BLaER1 (cell line): ENCODE data around the gene CASP10.

Source experiments
- H3K27ac ChIP-seq: shearing (Covaris generic); formaldehyde crosslinking; 2 replicates; pipeline ENCODE4 v1.8.1; 2022
- H3K27me3 ChIP-seq: shearing (Covaris generic); formaldehyde crosslinking; 2 replicates; pipeline ENCODE4 v1.8.1; 2022
- H3K36me3 ChIP-seq: shearing (Covaris generic); formaldehyde crosslinking; 2 replicates; pipeline ENCODE4 v1.8.1; 2022
- H3K4me1 ChIP-seq: shearing (Covaris generic); formaldehyde crosslinking; 2 replicates; pipeline ENCODE4 v1.8.1; 2022
- H3K4me2 ChIP-seq: shearing (Covaris generic); formaldehyde crosslinking; 2 replicates; pipeline ENCODE4 v1.8.1; 2022
- H3K4me3 ChIP-seq: shearing (Covaris generic); formaldehyde crosslinking; 2 replicates; pipeline ENCODE4 v1.8.1; 2022
- H3K9ac ChIP-seq: shearing (Covaris generic); formaldehyde crosslinking; 2 replicates; pipeline ENCODE4 v1.8.1; 2022
- H3K9me3 ChIP-seq: shearing (Covaris generic); formaldehyde crosslinking; 2 replicates; pipeline ENCODE4 v1.8.1; 2022
- H4K20me1 ChIP-seq: shearing (Covaris generic); formaldehyde crosslinking; 2 replicates; pipeline ENCODE4 v1.8.1; 2022
- Cebpa-rat ChIP-seq: shearing (Covaris generic); IDR thresholded peaks from 2 replicates; pipeline ENCODE4 v1.8.1; 2022

CASP10 gene

GRCh38 chr2:201257381-201257955 lies 74.5 kb downstream of the CASP10 start:
- no peak for TF ChIP-seq Cebpa-rat
- H3K9ac ChIP-seq: peak overlapping the region; percentile 86
- H3K4me1 ChIP-seq: peaks cover 97% of the 10 kb centered on the region

GRCh38 chr2:201257956-201258665 lies 75.2 kb downstream of the CASP10 start:
- no peak for TF ChIP-seq Cebpa-rat
- H3K9me3 ChIP-seq: no peaks in the 10 kb centered on the region
- peaks cover 97% of the 10 kb centered on the region for H3K4me1 ChIP-seq
- H3K9ac ChIP-seq: peak overlapping the region; percentile 86
- H4K20me1 ChIP-seq: no peaks in the 10 kb centered on the region
- H3K4me3 ChIP-seq: peak overlapping the region; percentile 66
- H3K27me3 ChIP-seq: no peaks in the 10 kb centered on the region
- peaks cover 14% of the 10 kb centered on the region for H3K36me3 ChIP-seq
- peak overlapping the region; percentile 96 for H3K27ac ChIP-seq
- peak overlapping the region; percentile 95 for H3K4me2 ChIP-seq

More at GRCh38 chr2:201257381-201257955, 74.5 kb downstream of the CASP10 start:
- Histone ChIP-seq H3K9me3 (no peaks in the 10 kb centered on the region), H3K4me2 (peak overlapping the region; percentile 95), H3K27ac (peak overlapping the region; percentile 96), H3K27me3 (no peaks in the 10 kb centered on the region), H3K36me3 (peaks cover 14% of the 10 kb centered on the region), H4K20me1 (no peaks in the 10 kb centered on the region), H3K4me3 (peak overlapping the region; percentile 66)

GRCh38 chr2:201258666-201259615 lies 76.0 kb downstream of the CASP10 start:
- Histone ChIP-seq H4K20me1 (peaks cover 5% of the 10 kb centered on the region; the same call in 1 of the 2 replicates), H3K27me3 (no peaks in the 10 kb centered on the region), H3K36me3 (peaks cover 14% of the 10 kb centered on the region), H3K4me2 (peak overlapping the region; percentile 95), H3K27ac (peak overlapping the region; percentile 96), H3K9ac (peak overlapping the region; percentile 86), H3K9me3 (no peaks in the 10 kb centered on the region), H3K4me1 (peaks cover 97% of the 10 kb centered on the region), H3K4me3 (peak overlapping the region; percentile 66)
- no peak for TF ChIP-seq Cebpa-rat

DNA sequence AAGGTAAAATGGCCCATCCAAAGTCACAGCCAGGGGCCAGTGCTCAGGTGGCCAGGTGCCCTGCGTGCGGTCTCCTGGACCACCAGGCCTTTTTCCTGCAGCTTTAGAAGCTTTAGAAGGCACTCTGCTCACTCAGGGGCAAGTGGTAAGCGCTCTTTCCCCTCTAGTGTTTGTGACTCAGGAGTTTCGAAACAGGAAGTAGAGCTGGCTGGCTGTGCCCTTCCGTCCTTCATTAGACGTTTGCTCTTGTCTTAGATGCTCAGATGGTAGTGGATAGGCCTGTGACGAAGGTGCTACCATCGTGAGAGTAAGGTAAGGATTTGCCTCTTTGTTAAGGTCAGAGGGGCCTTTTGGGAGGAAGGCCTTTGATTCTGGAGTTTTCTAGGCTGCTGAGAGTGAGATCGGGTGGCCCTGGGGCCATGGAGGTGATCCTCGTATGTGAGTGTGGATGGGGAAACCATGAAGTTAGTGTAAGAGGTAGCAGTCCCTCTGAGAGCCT lies 77.4 kb downstream of the CASP10 start, which contains the start of gene CASP8:
TSS of gene CASP8 (plus strand) at position 235 of the 499 bp plus-strand sequence. CDS start 5,951 bp downstream, outside the sequence.
- peak; percentile 55; the same call in 1 of the 2 replicates for TF ChIP-seq Cebpa-rat
- H4K20me1 ChIP-seq: peaks cover 19% of the 10 kb centered on the region
- peaks cover 97% of the 10 kb centered on the region for H3K4me1 ChIP-seq
- no peaks in the 10 kb centered on the region for H3K9me3 ChIP-seq
- peak within 1 kb of the TSS; percentile 66 for H3K4me3 ChIP-seq
- peak within 1 kb of the TSS; percentile 96 for H3K27ac ChIP-seq
- peaks cover 5% of the 10 kb centered on the region for H3K36me3 ChIP-seq
- no peaks in the 10 kb centered on the region for H3K27me3 ChIP-seq
- peak within 1 kb of the TSS; percentile 86 for H3K9ac ChIP-seq
- H3K4me2 ChIP-seq: peak within 1 kb of the TSS; percentile 95

DNA sequence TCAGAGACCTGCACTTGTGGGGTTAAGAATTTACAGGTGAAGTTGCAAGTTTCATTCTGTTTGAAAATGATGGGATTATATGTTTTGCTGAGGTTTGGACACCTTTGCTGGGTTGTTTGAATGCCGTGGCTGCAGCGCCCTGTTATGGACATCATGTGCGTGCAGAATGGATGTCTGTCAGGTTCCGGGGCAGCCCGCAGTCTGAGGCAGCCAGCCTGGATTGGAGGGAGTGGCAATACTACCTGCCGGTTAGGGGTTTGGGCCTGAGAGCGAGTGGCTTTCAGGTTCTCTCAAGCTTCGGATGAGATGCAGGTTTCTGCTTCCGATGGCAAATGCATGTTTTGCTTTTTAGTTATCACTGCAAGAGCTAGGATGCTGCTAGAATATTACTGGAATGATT lies 78.5 kb downstream of the CASP10 start:
- H3K9ac ChIP-seq: peak overlapping the region; percentile 67
- no peaks in the 10 kb centered on the region for H3K27me3 ChIP-seq
- peak overlapping the region; percentile 37; the same call in 1 of the 2 replicates for H3K27ac ChIP-seq
- H3K9me3 ChIP-seq: no peaks in the 10 kb centered on the region
- TF ChIP-seq Cebpa-rat: no peak
- peak overlapping the region; percentile 95 for H3K4me2 ChIP-seq
- peaks cover 10% of the 10 kb centered on the region for H3K36me3 ChIP-seq
- H3K4me1 ChIP-seq: peaks cover 90% of the 10 kb centered on the region
- H4K20me1 ChIP-seq: peaks cover 31% of the 10 kb centered on the region
- H3K4me3 ChIP-seq: peak overlapping the region; percentile 60

GRCh38 chr2:201261906-201262305 lies 79.0 kb downstream of the CASP10 start:
- Histone ChIP-seq H3K27me3 (no peaks in the 10 kb centered on the region), H3K4me3 (peak overlapping the region; percentile 60), H3K9me3 (no peaks in the 10 kb centered on the region), H3K4me1 (peaks cover 86% of the 10 kb centered on the region), H3K4me2 (peak overlapping the region; percentile 95), H3K36me3 (peaks cover 15% of the 10 kb centered on the region), H3K9ac (peak overlapping the region; percentile 67), H4K20me1 (peaks cover 35% of the 10 kb centered on the region), H3K27ac (peak overlapping the region; percentile 37; the same call in 1 of the 2 replicates)
- TF ChIP-seq Cebpa-rat: no peak

DNA sequence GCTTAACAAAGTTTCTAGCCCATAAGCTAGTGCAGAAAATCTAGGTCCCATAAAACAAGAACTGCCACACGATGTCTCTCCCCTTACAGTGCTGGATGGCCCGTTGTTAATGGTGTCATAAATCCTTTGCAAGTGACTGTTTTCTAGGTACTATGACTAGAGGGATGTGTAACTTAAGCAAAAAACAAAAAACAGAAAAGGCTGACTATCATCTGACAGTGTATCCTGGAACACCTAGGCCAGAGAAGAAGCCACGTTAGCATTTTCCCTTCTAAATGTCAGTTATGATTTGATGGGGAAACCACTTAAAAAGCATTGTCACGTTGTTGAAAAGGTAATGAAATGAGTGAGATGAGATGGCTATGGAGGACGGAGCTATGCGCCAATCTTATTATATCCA lies 79.8 kb downstream of the CASP10 start:
- Histone ChIP-seq H3K9me3 (no peaks in the 10 kb centered on the region), H3K27ac (no peak overlapping the region), H3K4me2 (peak overlapping the region; percentile 61), H3K36me3 (peaks cover 22% of the 10 kb centered on the region), H3K4me3 (no peak overlapping the region), H3K9ac (no peak overlapping the region), H4K20me1 (peaks cover 35% of the 10 kb centered on the region), H3K27me3 (no peaks in the 10 kb centered on the region), H3K4me1 (peaks cover 77% of the 10 kb centered on the region)
- TF ChIP-seq Cebpa-rat: no peak

DNA sequence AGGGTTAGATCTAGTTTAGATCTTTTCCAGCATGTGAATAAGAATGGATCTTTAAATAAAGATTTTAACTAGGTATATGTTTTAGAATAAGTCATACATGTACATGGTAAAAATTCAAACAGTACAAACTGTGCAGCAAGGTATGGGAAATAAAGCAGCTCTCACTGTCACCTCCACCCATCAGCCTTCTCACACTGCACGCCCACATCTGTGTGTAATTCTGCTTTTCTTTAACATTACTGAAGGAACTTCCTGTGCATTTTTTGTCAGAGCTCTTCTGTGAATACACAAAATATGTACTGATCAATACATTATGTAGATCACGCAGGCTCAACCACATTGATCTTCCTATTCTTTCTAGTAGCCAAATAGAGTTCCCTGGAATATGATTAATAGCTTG lies 80.8 kb downstream of the CASP10 start:
- peak overlapping the region; percentile 61 for H3K4me2 ChIP-seq
- H3K27ac ChIP-seq: no peak overlapping the region
- H3K36me3 ChIP-seq: peaks cover 33% of the 10 kb centered on the region
- peaks cover 68% of the 10 kb centered on the region for H3K4me1 ChIP-seq
- H4K20me1 ChIP-seq: peaks cover 35% of the 10 kb centered on the region
- H3K4me3 ChIP-seq: no peak overlapping the region
- H3K9me3 ChIP-seq: no peaks in the 10 kb centered on the region
- no peaks in the 10 kb centered on the region for H3K27me3 ChIP-seq
- H3K9ac ChIP-seq: no peak overlapping the region
- no peak for TF ChIP-seq Cebpa-rat

DNA sequence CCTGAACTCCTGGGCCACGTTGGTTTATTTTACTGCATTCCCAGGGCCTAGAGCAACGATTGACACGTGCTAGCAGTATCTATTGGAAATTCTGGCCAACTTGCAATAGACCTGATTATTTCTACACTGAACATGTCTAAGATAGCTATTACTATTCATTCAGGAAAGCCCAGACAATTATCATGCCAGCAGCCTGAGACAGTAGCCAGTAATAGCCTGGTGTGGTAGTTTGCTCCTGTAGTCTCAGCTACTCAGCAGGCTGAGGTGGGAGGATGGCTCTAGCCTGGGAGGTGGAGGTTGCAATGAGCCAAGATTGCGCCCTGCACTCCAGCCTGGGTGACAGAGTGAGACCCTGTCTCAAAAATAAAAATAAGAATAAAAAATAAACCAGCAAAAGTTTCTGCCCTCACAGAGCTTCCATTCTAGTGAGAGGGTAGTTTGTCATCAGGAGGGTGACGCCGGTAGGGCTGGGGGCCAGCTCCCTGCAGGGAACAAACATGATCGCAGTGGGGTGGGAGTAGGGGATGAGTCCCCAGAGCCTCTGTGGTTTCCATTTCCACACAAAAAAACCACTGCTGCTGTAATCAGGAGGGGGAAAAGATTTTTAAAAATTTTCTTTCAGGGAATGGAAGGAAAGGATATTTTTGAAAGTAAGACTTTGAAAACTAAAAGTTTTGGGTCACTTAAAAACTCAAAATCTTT lies 81.7 kb downstream of the CASP10 start:
- H3K27me3 ChIP-seq: no peaks in the 10 kb centered on the region
- no peak overlapping the region for H3K9ac ChIP-seq
- H3K4me3 ChIP-seq: no peak overlapping the region
- H3K9me3 ChIP-seq: no peaks in the 10 kb centered on the region
- no peak overlapping the region for H3K27ac ChIP-seq
- H3K4me1 ChIP-seq: peaks cover 60% of the 10 kb centered on the region
- no peak for TF ChIP-seq Cebpa-rat
- peaks cover 41% of the 10 kb centered on the region for H3K36me3 ChIP-seq
- peaks cover 35% of the 10 kb centered on the region for H4K20me1 ChIP-seq
- peak overlapping the region; percentile 61 for H3K4me2 ChIP-seq
